Lower leg skin (tissue), 4 donors: ENCODE results near the gene EPHA5. TPM values are rescaled to one million over a fixed set of nuclear protein-coding genes. Genes with fewer than 3 reads are reported as not detected.

Experiments used
- DNase-seq, 2 donors: peaks; one replicate each; pipeline ENCODE4 v3.0.0-alpha.2; 2019; ENCODE audit warnings: low spot score in 2 of 2
- H3K4me3 ChIP-seq: fragments of 200-600 bp; sonication (generic); 2 replicates; pipeline ENCODE4 v1.5.1; 2017; ENCODE audit warnings: mild to moderate bottlenecking, low read depth; ENCODE audit not compliant: poor library complexity, severe bottlenecking
- POLR2A ChIP-seq, 2 donors: fragments of 450-650 bp; IDR thresholded peaks; one replicate each; pipeline ENCODE4 v1.6.1; 2016 to 2017; ENCODE audit warnings: antibody characterized with exemption in 2 of 2, mild to moderate bottlenecking in 1 of 2, moderate library complexity in 1 of 2
- WGBS, 2 donors: methylation state at CpG; one replicate each; pipeline ENCODE4 v1.1.5; 2018; 5-methylcytosine and 5-hydroxymethylcytosine counted together
- intact Hi-C: fragments of 100-400 bp; cut with DNase I; formaldehyde crosslinking; loops from one replicate; pipeline ENCODE4 v1.15.0; 2023; ENCODE audit warnings: low total_unique reads
- total RNA-seq, 4 donors: library from RNA; depleted of rRNA; stranded (reverse); fragments of >200 nt; gene quantifications; one replicate each; pipeline ENCODE4 v1.1.0, GENCODE V29; 2016
- TF ChIP-seq, protein P1 (sequence below), 3 donors: fragments of 450-650 bp; IDR thresholded peaks; one replicate each; pipeline ENCODE4 v1.5.1; 2016; ENCODE audit warnings: antibody characterized with exemption in 3 of 3, mild to moderate bottlenecking in 3 of 3, moderate library complexity in 2 of 3

The EPHA5 gene
- total RNA-seq, 4 donors from 2014 or later = 0.34 to 0.63 (median 0.51) TPM

DNA sequence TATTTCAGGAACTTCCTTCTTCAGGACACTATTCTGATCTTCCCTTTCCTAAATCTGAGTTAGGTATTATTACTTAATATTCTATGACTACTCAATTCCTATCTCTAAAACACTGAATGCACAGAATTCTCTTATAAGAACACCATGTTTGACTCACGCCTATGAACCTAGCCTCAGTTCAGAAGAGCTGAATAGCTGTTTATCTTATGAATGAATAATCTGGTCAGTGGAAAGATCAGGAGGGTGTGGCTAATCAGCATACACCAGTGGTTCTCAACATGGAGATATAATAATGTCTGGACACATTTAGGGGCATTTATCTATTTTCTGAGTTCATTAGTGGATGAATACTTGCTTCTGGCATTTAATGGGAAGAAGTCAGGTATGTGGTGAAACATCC, 24.2 kb downstream of the EPHA5 start:
- intact Hi-C loops = no loop called here
- no peak for TF ChIP-seq POLR2A (IDR thresholded peaks at IDR 0.05)
- TF ChIP-seq, protein P1, sequence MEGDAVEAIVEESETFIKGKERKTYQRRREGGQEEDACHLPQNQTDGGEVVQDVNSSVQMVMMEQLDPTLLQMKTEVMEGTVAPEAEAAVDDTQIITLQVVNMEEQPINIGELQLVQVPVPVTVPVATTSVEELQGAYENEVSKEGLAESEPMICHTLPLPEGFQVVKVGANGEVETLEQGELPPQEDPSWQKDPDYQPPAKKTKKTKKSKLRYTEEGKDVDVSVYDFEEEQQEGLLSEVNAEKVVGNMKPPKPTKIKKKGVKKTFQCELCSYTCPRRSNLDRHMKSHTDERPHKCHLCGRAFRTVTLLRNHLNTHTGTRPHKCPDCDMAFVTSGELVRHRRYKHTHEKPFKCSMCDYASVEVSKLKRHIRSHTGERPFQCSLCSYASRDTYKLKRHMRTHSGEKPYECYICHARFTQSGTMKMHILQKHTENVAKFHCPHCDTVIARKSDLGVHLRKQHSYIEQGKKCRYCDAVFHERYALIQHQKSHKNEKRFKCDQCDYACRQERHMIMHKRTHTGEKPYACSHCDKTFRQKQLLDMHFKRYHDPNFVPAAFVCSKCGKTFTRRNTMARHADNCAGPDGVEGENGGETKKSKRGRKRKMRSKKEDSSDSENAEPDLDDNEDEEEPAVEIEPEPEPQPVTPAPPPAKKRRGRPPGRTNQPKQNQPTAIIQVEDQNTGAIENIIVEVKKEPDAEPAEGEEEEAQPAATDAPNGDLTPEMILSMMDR (IDR thresholded peaks at IDR 0.05) = no peak
- H3K4me3 ChIP-seq = no peak overlapping the region
- DNase-seq = no peak
- WGBS, 2 donors = 90% methylated on average over 1 of the region's 1 CpG

DNA sequence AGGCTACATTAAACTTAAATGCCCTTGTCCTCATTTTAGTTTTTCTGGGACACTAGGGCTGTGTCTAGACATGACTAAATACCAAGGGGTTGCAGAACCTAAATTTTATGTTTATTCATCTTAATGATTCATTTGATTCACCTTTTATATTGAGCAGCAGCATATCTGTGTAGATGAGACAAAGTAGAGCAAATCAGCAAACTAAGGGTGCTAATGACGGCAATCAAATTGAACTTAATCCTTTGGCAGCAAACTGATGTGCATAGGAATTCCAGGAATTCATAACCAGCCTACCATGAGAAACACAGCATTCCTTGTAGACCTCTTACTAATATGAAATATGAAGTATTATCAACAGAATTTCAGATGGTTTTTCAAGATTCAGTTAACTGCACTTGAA, 25.1 kb downstream of the EPHA5 start:
- DNase-seq = no peak
- 35 to 39% methylated on average over 1 of the region's 1 CpG for WGBS, 2 donors
- H3K4me3 ChIP-seq = no peak overlapping the region
- TF ChIP-seq, protein P1 (IDR thresholded peaks at IDR 0.05) = no peak
- TF ChIP-seq POLR2A (IDR thresholded peaks at IDR 0.05) = no peak
- intact Hi-C loops = no loop called here

DNA sequence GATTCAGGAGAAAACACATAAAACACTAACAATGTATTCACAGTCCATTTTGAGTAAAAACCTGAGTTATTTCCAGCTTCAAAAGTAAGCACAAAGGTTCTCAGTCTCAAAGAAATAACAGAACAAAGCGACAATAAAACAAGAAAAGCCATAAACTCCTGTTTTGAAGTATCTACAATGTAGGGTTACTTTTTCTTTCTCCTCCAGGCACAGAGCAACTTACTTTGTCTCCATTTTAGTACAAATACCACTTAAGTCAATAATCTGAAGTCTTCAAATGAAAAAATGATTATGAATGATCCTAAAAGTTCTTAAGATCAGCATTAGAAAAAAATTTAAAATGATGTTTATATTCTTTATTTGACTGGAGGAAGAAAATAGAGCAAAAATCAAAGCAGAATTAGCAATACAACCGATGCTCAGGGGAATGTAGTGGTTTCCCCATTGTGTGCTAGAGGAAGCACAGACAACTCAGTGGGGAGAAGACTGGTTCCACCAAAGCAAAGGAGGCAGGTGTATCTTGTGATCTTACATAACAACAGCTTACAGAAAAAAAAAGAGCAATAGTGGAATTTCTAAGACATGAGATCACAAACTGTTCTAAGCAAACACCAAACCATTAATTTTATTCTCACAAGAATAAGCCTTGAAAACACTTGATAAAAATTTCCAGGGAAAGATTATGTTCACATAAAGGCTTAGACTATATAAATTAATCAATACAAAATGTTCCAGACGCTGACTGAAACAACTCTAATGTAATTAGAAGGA, 35.1 kb downstream of the EPHA5 start:
- DNase-seq = no peak
- no peak for TF ChIP-seq POLR2A (IDR thresholded peaks at IDR 0.05)
- TF ChIP-seq, protein P1 (IDR thresholded peaks at IDR 0.05) = no peak
- WGBS, 2 donors = 42 to 49% methylated on average over 3 of the region's 3 CpGs
- no peak overlapping the region for H3K4me3 ChIP-seq
- intact Hi-C loops = no loop called here

DNA sequence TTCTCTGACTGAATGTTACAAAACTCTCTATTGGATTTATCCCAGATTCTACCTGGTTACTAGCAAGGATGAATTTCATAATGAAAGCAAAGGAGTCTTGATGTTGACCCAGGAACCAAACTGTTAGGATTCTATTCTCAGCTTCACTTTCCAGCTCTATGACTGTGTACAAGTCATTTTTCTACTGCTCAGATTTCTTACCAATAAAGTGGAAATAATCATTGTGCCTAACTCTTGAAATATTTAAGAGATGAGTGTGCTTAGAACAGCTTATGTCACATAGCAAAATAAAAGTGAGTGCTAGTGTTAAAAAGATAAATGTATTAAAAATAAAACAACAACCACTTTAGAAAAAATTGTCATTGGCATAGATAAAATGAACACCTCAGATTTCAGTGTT, 45.6 kb downstream of the EPHA5 start:
- DNase-seq = no peak
- TF ChIP-seq POLR2A (IDR thresholded peaks at IDR 0.05) = no peak
- TF ChIP-seq, protein P1 (IDR thresholded peaks at IDR 0.05) = no peak
- intact Hi-C loops = no loop called here
- no peak overlapping the region for H3K4me3 ChIP-seq

DNA sequence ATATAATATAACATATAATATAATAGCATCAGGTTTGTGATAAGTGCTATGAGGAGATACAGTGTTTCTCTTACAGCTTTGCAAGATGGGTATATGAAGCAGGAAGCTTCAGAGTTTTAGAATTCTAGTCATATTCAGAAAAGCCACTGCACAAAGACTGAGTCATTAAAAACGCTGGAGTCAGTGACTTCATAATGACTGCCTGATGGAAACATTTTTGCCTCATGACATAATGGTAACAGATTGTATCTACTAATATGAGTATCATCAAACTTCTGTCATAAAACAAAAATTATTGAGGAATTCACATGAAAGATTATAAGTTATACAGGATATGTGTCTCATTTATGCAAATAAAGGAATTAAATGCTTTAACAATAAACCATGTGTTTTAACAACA, 46.8 kb downstream of the EPHA5 start:
- no peak overlapping the region for H3K4me3 ChIP-seq
- TF ChIP-seq, protein P1 (IDR thresholded peaks at IDR 0.05) = no peak
- no peak for TF ChIP-seq POLR2A (IDR thresholded peaks at IDR 0.05)
- no peak for DNase-seq
- intact Hi-C loops = no loop called here
- 13 to 15% methylated on average over 1 of the region's 1 CpG for WGBS, 2 donors

DNA sequence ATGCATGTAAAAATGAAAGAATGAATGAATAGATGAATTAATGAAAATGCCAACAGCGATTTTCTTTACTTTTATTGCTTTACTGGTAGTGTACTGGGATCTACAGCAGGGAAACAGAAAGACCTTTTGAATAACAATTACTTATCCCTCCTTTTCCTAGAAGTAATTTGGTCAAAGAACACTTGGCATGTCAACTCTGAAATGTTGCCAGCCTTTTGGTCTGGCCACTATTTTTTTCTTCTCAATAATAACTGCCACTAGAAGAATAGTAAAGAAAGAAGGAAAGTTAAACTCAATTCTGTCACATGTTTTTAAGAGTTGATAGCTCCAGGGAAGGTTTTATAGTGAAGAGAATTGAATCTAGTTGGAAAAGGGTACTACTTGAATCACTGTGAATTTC, 52.9 kb downstream of the EPHA5 start:
- no peak for DNase-seq

More for the DNA sequence above, 52.9 kb downstream of the EPHA5 start:
- no peak for TF ChIP-seq POLR2A (IDR thresholded peaks at IDR 0.05)
- TF ChIP-seq, protein P1 (IDR thresholded peaks at IDR 0.05) = no peak
- 60 to 62% methylated on average over 1 of the region's 1 CpG for WGBS, 2 donors
- no peak overlapping the region for H3K4me3 ChIP-seq
- intact Hi-C loops = no loop called here
